ENCODE data around the gene GOLGA6L10.
"Not testable (repeated sequence)": the region's sequence is repeated elsewhere in the genome, so short reads cannot be mapped to it uniquely, and the experiment has no call there.

Gene GOLGA6L10

DNA sequence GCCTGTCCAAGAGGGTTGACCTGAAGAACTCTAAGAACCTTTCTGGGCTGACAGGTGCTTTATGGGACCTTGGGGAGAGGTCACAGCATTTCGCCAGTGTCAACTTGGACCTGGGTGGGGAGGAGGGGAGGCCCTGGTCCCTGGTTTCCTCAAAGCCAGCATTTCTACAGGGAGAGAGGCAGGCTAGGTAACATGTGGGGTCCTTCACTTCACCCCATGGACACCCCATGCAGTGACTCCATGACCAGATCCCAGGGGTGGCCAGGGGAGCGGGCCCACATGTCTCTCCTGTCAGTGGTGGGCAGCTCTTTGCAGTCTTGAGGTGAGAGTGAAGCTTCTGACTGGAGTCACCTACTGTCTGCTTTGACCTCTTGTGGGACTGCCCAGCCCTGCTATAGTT, 35.8 kb downstream of the GOLGA6L10 start:
- TF ChIP-seq, protein P1, sequence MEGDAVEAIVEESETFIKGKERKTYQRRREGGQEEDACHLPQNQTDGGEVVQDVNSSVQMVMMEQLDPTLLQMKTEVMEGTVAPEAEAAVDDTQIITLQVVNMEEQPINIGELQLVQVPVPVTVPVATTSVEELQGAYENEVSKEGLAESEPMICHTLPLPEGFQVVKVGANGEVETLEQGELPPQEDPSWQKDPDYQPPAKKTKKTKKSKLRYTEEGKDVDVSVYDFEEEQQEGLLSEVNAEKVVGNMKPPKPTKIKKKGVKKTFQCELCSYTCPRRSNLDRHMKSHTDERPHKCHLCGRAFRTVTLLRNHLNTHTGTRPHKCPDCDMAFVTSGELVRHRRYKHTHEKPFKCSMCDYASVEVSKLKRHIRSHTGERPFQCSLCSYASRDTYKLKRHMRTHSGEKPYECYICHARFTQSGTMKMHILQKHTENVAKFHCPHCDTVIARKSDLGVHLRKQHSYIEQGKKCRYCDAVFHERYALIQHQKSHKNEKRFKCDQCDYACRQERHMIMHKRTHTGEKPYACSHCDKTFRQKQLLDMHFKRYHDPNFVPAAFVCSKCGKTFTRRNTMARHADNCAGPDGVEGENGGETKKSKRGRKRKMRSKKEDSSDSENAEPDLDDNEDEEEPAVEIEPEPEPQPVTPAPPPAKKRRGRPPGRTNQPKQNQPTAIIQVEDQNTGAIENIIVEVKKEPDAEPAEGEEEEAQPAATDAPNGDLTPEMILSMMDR (IDR thresholded peaks at IDR 0.05): no peak
- TF ChIP-seq ZFX (IDR thresholded peaks at IDR 0.05; ENCODE audit: borderline replicate concordance): no peak
- no peak overlapping the region for H3K27ac ChIP-seq

GRCh38 chr15:82312586-82313349, 36.5 kb downstream of the GOLGA6L10 start:
- no peak overlapping the region for H3K27ac ChIP-seq
- TF ChIP-seq, protein P1 (IDR thresholded peaks at IDR 0.05): no peak
- no peak for TF ChIP-seq ZFX (IDR thresholded peaks at IDR 0.05; ENCODE audit: borderline replicate concordance)

- not testable (repeated sequence) for H3K27ac ChIP-seq
These were observed 38.0 kb downstream of the GOLGA6L10 start for GRCh38 chr15:82311321-82311720.

DNA sequence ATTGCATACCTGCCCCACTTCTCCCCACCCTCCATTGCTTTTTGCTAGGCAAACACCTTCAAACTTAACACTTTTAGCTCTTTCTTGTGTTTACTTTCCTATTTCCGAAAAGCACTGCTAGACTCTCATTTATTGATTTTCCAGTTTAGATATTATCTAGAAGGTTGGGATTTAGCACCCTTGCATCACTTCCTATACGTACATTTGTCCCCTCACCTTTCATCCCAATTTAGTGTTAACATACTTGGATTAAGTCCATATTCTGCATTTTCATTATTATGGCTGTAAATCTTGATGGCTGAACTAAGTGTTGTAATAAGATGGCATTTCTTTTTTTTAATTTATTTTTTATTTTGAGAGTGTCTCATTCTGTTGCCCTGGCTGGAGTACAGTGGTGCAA, 39.5 kb downstream of the GOLGA6L10 start:
- TF ChIP-seq ZFX (IDR thresholded peaks at IDR 0.05; ENCODE audit: borderline replicate concordance): no peak
- TF ChIP-seq, protein P1 (IDR thresholded peaks at IDR 0.05): no peak
- no peak overlapping the region for H3K27ac ChIP-seq

DNA sequence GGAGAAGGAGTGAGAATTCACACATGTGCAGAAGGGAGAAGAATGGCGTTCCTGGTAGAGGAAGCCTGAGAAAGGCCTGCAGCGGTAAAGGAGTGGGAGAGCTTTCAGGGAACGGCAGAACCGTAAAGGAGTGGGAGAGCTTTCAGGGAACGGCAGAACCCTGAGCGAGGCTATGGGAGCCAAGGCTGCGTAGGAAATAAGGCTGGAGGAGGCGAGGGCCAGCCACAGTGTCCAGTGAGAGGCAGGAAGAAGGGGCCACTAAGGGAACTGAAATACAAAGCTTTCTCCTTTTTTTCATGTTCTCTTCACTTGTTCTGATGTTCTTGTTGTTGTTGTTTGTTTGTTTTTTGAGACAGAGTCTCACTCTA, 41.6 kb downstream of the GOLGA6L10 start:
- no peak for TF ChIP-seq ZFX (IDR thresholded peaks at IDR 0.05; ENCODE audit: borderline replicate concordance)
- TF ChIP-seq, protein P1 (IDR thresholded peaks at IDR 0.05): no peak
- no peak overlapping the region for H3K27ac ChIP-seq

- H3K27ac ChIP-seq: no peak overlapping the region
- no peak for TF ChIP-seq ZFX (IDR thresholded peaks at IDR 0.05; ENCODE audit: borderline replicate concordance)
- TF ChIP-seq, protein P1 (IDR thresholded peaks at IDR 0.05): no peak
These were observed 42.2 kb downstream of the GOLGA6L10 start for GRCh38 chr15:82306791-82307713.

DNA sequence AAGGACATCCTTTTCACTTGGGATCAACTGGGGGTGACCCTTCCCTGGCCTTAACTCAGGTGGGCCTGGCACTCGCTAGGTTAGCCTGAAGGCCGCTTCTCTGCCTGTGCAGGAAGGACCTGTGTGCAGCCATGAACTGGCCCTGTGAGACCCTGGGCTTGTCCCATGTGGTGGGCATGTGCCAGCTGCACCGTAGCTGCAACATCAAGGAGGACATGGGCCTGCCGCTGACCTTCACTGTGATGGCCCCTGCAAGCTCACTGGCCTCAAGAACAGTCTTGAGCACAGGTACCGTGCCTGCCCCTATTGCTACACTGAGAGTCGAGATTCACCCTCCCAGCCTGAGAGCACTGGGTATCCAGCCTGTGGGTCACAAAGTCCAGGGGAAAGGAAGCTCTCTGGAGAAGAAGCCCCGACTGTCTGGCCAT, 43.6 kb downstream of the GOLGA6L10 start:
- TF ChIP-seq ZFX (IDR thresholded peaks at IDR 0.05; ENCODE audit: borderline replicate concordance): no peak
- TF ChIP-seq, protein P1 (IDR thresholded peaks at IDR 0.05): no peak
- no peak overlapping the region for H3K27ac ChIP-seq
